SK-N-SH treated with all-trans-retinoic acid at 6 μM for 48 hours (cell line): ENCODE results near the gene TAF3.

ENCODE experiments used
- ATAC-seq: fragments of 200-7000 bp; cut with Tn5 transposase; 3 replicates; pipeline ENCODE4 v1.9.1; 2020; ENCODE audit warnings: mild to moderate bottlenecking, moderate library complexity
- ARNTL ChIP-seq: fragments of 450-650 bp; formaldehyde crosslinking; IDR thresholded peaks from 2 replicates; pipeline ENCODE4 v1.5.0; 2020; ENCODE audit warnings: low read depth, mild to moderate bottlenecking, moderate library complexity, borderline replicate concordance
- BACH2 ChIP-seq: fragments of 250-450 bp; sonication (Bioruptor Pico); IDR thresholded peaks from 2 replicates; pipeline ENCODE4 v1.9.0; 2021; ENCODE audit warnings: mild to moderate bottlenecking, borderline replicate concordance
- CREB5 ChIP-seq: fragments of 250-450 bp; sonication (Bioruptor Pico); IDR thresholded peaks from 2 replicates; pipeline ENCODE4 v1.5.1; 2020; ENCODE audit warnings: low read depth, mild to moderate bottlenecking, moderate library complexity
- CSDC2 ChIP-seq: fragments of 250-450 bp; sonication (Bioruptor Pico); IDR thresholded peaks from 2 replicates; pipeline ENCODE4 v1.5.0; 2020; ENCODE audit warnings: mild to moderate bottlenecking, moderate library complexity
- CSRNP3 ChIP-seq: fragments of 250-450 bp; sonication (Bioruptor Pico); IDR thresholded peaks from 2 replicates; pipeline ENCODE4 v1.5.1; 2021; ENCODE audit warnings: mild to moderate bottlenecking, moderate library complexity
- GLIS3 ChIP-seq: fragments of 250-450 bp; sonication (Bioruptor Pico); IDR thresholded peaks from 2 replicates; pipeline ENCODE4 v1.5.0; 2020; ENCODE audit warnings: mild to moderate bottlenecking, moderate library complexity
- ISL1 ChIP-seq: fragments of 250-450 bp; sonication (Bioruptor Pico); IDR thresholded peaks from 2 replicates; pipeline ENCODE4 v2.1.2; 2022; ENCODE audit warnings: mild to moderate bottlenecking, moderate library complexity
- PATZ1 ChIP-seq: fragments of 250-450 bp; sonication (Bioruptor Pico); IDR thresholded peaks from 2 replicates; pipeline ENCODE4 v1.8.0; 2020; ENCODE audit warnings: mild to moderate bottlenecking, moderate library complexity, borderline replicate concordance
- POU6F1 ChIP-seq: fragments of 250-450 bp; sonication (Bioruptor Pico); IDR thresholded peaks from 2 replicates; pipeline ENCODE4 v1.8.0; 2021; ENCODE audit warnings: low read depth, mild to moderate bottlenecking, moderate library complexity, borderline replicate concordance
- PPARA ChIP-seq: fragments of 250-450 bp; sonication (Bioruptor Pico); IDR thresholded peaks from 2 replicates; pipeline ENCODE4 v1.5.0; 2020; ENCODE audit warnings: mild to moderate bottlenecking, borderline replicate concordance
- SNAI2 ChIP-seq: fragments of 250-450 bp; sonication (Bioruptor Pico); IDR thresholded peaks from 2 replicates; pipeline ENCODE4 v1.5.0; 2020; ENCODE audit warnings: mild to moderate bottlenecking, moderate library complexity
- TCF4 ChIP-seq: fragments of 250-450 bp; sonication (Bioruptor Pico); IDR thresholded peaks from 2 replicates; pipeline ENCODE4 v1.8.0; 2021; ENCODE audit warnings: mild to moderate bottlenecking, moderate library complexity, borderline replicate concordance
- TOX ChIP-seq: fragments of 250-450 bp; sonication (Bioruptor Pico); IDR thresholded peaks from 2 replicates; pipeline ENCODE4 v1.8.0; 2021; ENCODE audit warnings: mild to moderate bottlenecking, moderate library complexity, borderline replicate concordance
- TSHZ2 ChIP-seq: fragments of 250-450 bp; sonication (Bioruptor Pico); IDR thresholded peaks from 2 replicates; pipeline ENCODE4 v1.5.0; 2020; ENCODE audit warnings: mild to moderate bottlenecking, moderate library complexity
- ZFP3 ChIP-seq: fragments of 250-450 bp; sonication (Bioruptor Pico); IDR thresholded peaks from 2 replicates; pipeline ENCODE4 v1.5.0; 2020; ENCODE audit warnings: mild to moderate bottlenecking, moderate library complexity
- ZFP30 ChIP-seq: fragments of 450-650 bp; formaldehyde crosslinking; IDR thresholded peaks from 2 replicates; pipeline ENCODE4 v1.5.0; 2022; ENCODE audit warnings: mild to moderate bottlenecking, moderate library complexity
- ZNF565 ChIP-seq: fragments of 450-650 bp; formaldehyde crosslinking; conservative IDR thresholded peaks from 2 replicates; pipeline ENCODE4 v1.5.0; 2020; ENCODE audit warnings: low read depth, mild to moderate bottlenecking, moderate library complexity
- ZNF70 ChIP-seq: fragments of 450-650 bp; formaldehyde crosslinking; IDR thresholded peaks from 2 replicates; pipeline ENCODE4 v1.5.0; 2020; ENCODE audit warnings: mild to moderate bottlenecking, moderate library complexity
- ZNF8 ChIP-seq: fragments of 450-650 bp; formaldehyde crosslinking; IDR thresholded peaks from 2 replicates; pipeline ENCODE4 v1.5.0; 2020; ENCODE audit warnings: mild to moderate bottlenecking, moderate library complexity

TAF3 gene

GRCh38 chr10:7876541-7877127 is 58.3 kb downstream of the TAF3 start (continued):
- TF ChIP-seq TSHZ2 (CRISPR knock-in tag) (no peak), PPARA (no peak), PATZ1 (no peak), ZNF8 (CRISPR knock-in tag) (no peak), ISL1 (CRISPR knock-in tag) (no peak; the same call in 1 of the 2 replicates), ARNTL (CRISPR knock-in tag) (no peak)

GRCh38 chr10:7881119-7881518 is 62.8 kb downstream of the TAF3 start:
- ATAC-seq = no peak
- TF ChIP-seq PPARA (no peak), PATZ1 (no peak)

GRCh38 chr10:7886056-7886455 is 67.8 kb downstream of the TAF3 start:
- no peak for ATAC-seq

More at GRCh38 chr10:7886056-7886455, 67.8 kb downstream of the TAF3 start:
- TF ChIP-seq TSHZ2 (CRISPR knock-in tag) (no peak), ZFP3 (CRISPR knock-in tag) (no peak), GLIS3 (CRISPR knock-in tag) (no peak), TOX (no peak), ISL1 (CRISPR knock-in tag) (no peak), ZNF70 (no peak), ZFP30 (CRISPR knock-in tag) (no peak), TCF4 (CRISPR knock-in tag) (no peak), ZNF565 (CRISPR knock-in tag) (no peak), CSRNP3 (CRISPR knock-in tag) (no peak), ZNF8 (CRISPR knock-in tag) (no peak), PATZ1 (no peak), ARNTL (CRISPR knock-in tag) (no peak), CREB5 (CRISPR knock-in tag) (no peak), BACH2 (CRISPR knock-in tag) (no peak), PPARA (no peak), SNAI2 (CRISPR knock-in tag) (no peak), POU6F1 (CRISPR knock-in tag) (no peak), CSDC2 (CRISPR knock-in tag) (no peak)
